GM11168 (cell line): ENCODE measurements around the gene CCT8.

ENCODE experiments used
- in situ Hi-C: fragments of 300-500 bp; cut with MboI; formaldehyde crosslinking; loops from one replicate; pipeline ENCODE4 v1.12.0; 2022; ENCODE audit warnings: low sequenced_read_pairs; ENCODE audit not compliant: unreplicated experiment

Gene CCT8

DNA sequence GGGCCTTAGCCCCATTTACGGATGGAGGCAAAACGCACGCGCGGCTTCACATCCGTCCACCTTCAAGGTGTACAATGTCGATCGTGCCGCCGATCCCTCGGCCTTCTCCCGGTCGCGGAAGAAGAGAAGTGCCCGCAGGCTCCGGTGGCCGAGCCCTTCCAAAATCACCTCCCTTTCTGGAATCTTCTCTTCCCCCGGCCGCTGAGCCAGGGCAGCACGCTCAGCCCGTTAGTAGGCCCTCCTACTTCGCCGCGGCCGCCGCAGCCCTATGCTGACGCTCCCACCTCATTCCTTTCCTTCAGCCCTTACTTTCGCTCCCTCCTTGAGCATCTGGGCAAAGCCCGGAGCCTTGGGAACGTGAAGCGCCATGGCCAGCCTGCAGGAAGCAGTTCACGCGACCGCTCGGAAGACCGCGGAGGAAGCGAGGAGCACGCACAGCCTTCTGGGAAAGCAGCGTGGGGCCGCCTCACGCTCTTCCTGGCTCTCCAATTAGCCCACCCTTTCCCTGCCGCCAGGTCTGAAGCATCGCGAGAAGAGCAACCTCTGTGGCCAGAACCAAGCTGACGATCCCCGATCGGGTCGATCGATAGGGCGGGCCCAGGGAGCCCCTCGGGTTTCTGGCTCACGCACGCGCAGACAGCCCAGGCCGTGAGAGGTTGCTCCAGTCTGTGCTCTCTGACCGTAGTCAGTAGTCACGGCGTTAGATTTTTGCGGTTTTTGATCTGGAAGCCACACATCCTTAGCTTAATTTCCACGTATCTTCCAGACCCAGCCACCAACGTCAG is at the start of gene CCT8:
Gene CCT8, minus strand, starts transcription at position 427 of the 785 bp plus-strand sequence. Its CDS starts 58 bp downstream, at position 369.
- in situ Hi-C loops = no loop called here

DNA sequence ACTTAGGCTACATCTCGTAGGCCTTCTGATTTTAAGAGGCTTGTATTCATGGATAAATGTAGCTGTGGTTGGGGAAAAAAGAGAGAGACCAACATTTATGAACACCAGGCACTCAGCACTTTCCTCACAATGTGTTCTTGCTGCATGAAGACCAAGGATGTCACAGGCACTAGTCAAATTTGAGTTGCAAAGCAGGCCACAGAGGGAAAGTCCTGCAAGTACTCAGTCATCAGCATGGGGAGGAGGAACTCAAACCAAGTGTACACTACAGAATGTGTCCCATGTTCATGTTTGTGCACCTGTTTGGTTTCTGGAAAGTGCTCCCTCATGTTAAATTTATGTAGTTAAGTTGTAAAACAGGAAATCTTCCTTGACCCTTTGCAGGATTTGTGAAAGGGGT is 48.3 kb upstream of the CCT8 start:
- in situ Hi-C loops = loop anchor here (25.0 kb wide), 1 partner anchor 741 kb away; no protein-coding TSS in a partner anchor

DNA sequence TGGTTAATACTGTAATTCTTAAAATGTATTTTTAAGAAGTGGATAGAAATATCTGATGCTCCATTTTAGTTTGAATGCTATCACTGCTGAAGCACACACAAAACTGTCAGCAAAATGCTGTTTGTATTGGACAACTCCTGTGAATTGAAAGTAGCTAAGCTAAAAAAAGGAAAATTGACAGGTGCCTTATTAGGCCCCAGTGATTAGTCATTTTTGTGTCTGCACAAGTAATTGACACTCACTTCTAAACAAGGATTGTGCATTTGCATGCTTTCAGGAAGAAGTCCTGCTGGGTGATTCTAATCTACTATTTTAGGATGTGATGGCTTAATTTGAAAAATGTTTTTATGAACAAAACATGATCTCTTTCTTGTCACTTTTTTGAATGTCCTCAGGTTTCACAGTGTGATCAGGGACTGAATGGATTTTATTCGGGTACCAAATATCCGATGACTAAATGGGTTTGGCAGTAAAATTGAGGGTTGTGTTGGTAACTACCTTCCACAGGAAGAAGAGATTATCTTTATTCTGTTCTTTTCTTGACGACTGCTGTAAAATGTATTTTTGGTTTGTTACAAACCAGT is 44.0 kb upstream of the CCT8 start:
- in situ Hi-C loops = loop anchor here (25.0 kb wide), 1 partner anchor 745 kb away; no protein-coding TSS in a partner anchor

DNA sequence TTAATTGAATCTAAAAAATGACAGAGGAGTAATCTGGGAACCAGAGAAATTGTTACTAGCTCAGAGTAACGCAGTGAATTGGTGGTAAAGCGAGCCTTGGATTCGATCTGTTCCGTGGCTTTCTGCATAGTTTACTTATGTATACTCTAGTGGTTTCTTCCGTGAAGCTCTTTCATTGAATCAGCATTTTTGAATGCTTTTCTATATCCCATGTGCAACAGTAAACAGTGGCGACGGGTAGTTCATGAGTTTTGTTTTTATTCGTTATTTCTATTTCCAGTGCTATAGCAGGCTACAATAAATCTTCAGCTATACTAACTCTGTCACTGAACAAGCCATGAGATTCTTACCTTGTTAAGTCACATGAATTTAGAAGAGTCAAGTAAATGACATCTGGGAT is 42.5 kb upstream of the CCT8 start:
- in situ Hi-C loops = loop anchor here (25.0 kb wide), 1 partner anchor 746 kb away; no protein-coding TSS in a partner anchor

DNA sequence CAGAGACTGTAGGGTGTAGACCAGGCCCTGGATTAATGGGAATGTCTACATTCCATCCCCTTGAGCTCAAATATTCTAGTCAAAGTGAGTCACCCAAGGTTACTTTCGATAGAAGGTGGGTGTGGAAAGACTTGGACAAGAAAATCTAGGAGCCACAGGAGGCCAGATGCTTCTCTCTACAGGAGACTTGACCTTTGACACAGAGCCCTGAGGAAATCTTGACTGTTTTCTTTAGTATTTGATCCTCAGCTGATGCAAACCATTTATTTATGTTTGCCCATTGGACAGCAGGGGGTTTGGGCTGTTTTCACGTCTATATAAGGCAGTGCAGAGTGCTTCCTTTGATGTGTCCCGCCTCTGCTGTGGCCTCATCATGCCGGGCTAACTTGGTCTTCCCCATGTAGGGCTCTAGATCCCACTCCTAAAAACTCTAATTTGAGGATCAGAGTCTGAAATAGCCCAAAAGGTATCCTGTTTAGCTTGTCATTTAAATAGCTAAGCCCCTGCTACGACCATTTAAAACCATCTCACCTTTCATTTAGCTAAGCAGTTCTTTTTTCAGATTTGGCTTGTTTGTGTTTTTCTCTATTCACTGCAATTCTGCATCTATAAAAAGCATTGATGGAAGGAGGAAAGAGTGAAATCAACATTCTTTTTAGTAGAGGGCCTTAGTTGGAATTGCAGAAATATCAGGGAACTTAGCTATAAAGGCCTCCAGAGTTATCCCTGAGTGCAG is 41.5 kb upstream of the CCT8 start:
- in situ Hi-C loops = loop anchor here (25.0 kb wide), 1 partner anchor 747 kb away; no protein-coding TSS in a partner anchor

- in situ Hi-C loops = loop anchor here (25.0 kb wide), 1 partner anchor 757 kb away; no protein-coding TSS in a partner anchor
Measured at GRCh38 chr21:29105218-29105617, 31.8 kb upstream of the CCT8 start.

GRCh38 chr21:29104239-29104708 is 30.8 kb upstream of the CCT8 start:
- in situ Hi-C loops = loop anchor here (25.0 kb wide), 1 partner anchor 758 kb away; no protein-coding TSS in a partner anchor

DNA sequence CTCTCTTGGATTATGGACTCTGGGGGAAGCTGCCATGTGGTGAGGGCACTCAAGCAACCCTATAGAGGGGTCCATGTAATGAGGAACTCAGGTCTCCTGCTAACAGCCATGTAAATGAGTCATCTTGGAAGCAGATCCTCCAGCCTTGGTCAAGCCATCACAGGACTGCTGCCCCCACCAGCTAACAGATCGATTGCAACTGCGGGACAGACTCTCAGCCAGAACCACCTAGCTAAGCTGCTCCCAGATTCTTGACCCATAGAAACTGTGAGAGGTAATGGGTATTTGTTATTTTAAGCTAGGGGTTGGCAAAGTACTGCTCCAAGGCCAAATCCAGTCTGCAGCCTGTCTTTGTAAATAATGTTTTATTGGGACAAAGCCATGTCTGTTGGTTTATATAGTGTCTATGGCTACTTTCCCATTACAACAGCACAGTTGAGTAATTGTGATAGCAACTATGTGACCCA is 29.4 kb upstream of the CCT8 start:
- in situ Hi-C loops = loop anchor here (25.0 kb wide), 1 partner anchor 759 kb away; no protein-coding TSS in a partner anchor

DNA sequence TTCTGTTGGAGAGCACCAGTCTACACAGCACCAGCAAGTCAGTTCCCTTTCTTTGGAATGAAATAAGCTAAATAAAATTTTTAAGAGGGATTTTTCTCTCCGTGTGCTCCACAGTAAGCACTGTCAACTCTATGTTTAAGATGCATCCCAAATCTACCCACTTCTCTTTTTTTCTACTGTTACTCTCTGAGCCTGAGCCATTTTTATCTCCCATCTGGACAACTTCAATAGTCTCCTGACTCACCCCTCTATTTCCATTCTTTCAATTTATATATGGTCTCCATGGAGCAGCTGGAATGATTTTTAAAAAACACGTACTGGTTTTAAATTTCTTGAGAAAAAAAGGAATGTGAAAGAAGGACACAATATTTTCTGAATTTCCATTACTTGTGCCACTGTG is 24.7 kb upstream of the CCT8 start:
- in situ Hi-C loops = no loop called here

DNA sequence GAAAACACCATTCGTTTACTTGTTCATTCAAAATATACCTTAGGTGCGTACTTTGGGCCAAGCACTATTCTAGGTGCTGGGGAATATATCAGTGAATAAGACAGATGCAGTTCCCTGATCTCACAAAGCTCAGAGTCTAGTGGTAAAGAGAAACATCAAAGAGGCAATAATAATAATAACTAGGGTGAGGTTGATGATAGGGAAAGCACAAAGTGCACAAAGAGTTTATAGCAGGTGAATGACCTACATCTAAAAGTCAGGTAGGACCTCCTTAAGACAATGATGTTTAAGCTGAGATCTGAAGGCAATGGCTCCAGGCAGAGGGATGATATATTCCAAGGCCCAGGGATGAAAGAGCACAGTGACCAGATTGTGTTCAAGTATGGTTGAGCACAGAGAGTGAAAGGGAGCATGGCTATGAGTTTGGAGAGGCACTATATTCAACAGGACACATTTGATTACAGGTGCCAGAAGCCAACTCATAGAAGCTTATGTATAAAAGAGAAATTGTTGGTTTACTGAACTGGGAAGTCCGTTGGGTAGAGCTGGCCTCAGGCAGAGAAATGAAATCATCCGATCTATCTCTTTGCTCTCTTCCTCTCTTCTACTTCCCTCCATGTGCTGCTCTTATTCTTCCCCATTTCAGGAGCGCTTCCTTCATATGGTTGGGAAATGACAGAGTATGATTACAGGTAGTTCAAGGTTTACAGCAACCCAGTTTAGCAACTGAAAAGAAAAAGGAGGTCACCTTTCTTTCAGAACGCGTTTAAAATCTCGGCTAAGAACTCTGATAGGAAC is 23.0 kb upstream of the CCT8 start:
- in situ Hi-C loops = no loop called here

- in situ Hi-C loops = no loop called here
Measured at GRCh38 chr21:29092102-29092959, 18.9 kb upstream of the CCT8 start.

DNA sequence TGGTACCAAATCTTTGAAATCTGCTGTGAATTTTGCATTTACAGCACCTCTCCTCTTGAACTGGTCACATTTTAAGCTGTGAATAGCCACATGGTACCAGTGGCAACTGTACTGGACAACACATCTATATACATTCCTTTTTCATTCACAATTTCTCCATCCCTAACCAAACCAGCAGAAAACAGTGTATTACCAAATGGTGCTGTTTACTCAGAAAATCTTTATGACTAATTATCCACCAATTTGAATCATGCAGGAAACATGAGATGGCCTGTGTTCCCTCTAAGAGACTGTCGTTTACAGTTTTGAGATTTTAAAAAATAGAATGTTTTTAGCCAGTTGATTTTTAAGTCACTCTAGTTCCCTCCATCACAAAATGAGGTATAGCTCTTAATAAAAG is 17.6 kb upstream of the CCT8 start:
- in situ Hi-C loops = no loop called here

- in situ Hi-C loops = loop anchor here (5.0 kb wide), 1 partner anchor 287 kb away; no protein-coding TSS in a partner anchor
Measured at GRCh38 chr21:29085106-29085752, 11.8 kb upstream of the CCT8 start.

GRCh38 chr21:29084372-29084771 is 10.9 kb upstream of the CCT8 start:
- in situ Hi-C loops = no loop called here

- in situ Hi-C loops = no loop called here
Measured at GRCh38 chr21:29083306-29083705, 9.9 kb upstream of the CCT8 start.

DNA sequence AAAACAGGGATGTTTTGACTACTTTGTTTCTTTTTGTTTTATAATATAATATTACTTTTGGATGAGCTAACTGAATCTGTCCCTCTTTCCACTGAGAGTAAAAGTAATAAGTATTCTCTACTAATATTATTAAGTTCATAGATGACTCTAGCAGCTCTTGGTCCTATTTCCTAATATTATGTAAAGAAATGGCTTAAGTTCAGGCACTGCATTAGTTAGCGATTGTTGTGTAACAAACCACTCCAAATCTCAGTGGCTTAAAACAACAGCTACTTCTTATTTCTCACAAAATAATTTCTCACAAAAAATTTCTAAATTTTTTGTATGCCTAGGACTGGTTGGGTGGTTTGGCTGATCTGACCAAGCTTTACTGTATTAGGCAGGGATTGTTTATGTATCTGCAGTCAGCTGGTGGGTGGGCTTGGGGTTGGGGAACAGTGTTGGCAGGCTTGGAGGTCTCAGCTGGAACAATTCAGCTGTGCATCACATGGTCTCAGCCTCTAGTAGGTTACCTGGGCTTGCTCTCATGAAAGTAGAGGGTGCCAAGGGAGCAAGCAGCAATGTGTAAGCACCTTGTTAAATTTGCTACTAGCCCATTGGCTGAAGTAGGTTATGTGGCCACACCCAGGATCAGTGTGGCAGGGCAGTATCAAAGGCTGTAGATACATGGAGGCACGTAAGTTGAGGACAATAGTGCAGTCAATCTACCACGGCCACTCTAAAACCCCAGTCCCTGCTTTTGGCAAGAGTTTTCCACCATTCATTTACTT is 8.8 kb upstream of the CCT8 start:
- in situ Hi-C loops = no loop called here

- in situ Hi-C loops = no loop called here
Measured at GRCh38 chr21:29080454-29080941, 7.0 kb upstream of the CCT8 start.
